Measurements from ENCODE around the gene SULT4A1. TPM values are rescaled to one million over a fixed set of nuclear protein-coding genes. Genes with fewer than 3 reads are reported as not detected.

The SULT4A1 gene
- total and polyA plus RNA-seq, 10 donors = 0.35 to 5.1 (median 1.7) TPM

DNA sequence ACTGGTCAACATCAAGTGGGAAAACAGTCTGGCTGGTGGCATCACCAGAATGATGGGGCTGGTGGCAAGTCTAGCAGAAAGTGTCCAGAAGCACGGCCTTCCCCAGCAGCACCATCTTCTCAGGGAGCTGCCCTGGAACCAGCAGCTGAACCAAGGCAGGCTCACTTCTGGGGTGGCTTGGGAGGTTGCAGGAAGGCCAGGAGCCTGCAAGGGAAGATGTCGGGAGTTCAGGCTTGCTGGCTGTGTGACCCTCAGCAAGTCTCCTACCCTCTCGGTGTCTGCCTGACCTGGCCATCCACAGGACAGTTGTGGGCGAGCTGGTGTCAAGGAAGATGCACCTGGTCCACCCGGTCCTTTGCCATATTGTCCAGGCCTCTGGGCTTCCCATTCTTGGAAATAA lies 31.8 kb upstream of the SULT4A1 start:
- peaks cover 0 to 66% (median 31%) of the 10 kb centered on the region in 7 donors for H3K27me3 ChIP-seq (replicated peaks in 1 of 7)
- WGBS, 5 donors = 76 to 93% (median 86%) methylated on average over 4 to 5 of the region's 5 CpGs
- H3K4me1 ChIP-seq = peaks cover 0 to 14% (median 11%) of the 10 kb centered on the region in 6 donors
- no peaks in the 10 kb centered on the region for H3K36me3 ChIP-seq
- no peaks in the 10 kb centered on the region for H3K9me3 ChIP-seq
- DNase-seq = peak; percentile 28
- intact Hi-C loops (cut with DNase I; ENCODE audit: low total_unique reads) = no loop called here
- no peak for TF ChIP-seq POLR2AphosphoS5 (IDR thresholded peaks at IDR 0.05)
- no peak overlapping the region for H3K4me3 ChIP-seq
- H3K27ac ChIP-seq = no peak overlapping the region

DNA sequence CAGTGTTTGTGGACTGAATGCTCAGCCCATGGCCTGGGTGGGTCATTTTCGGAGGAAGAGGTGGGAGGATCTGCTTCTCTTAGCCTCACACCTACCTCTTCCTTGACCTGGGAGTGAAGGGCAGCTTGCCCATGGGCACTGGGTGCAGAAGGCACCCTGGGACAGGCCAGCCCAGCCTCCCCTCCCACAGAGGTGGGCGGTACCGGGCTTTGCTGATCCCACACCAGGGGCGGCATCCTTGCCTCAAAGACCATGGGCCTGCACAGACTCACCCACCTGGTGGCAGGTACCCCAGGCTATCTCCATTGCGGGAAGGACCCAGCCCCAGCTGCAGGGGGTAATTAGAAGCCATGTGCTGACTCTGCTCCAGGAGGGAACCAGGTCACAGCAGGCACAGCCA lies 31.0 kb upstream of the SULT4A1 start:
- peak; percentile 56 for DNase-seq

GRCh38 chr22:43892183-43892894 lies 30.0 kb upstream of the SULT4A1 start:
- DNase-seq = peak; percentile 27
- Histone ChIP-seq H3K9me3 (no peaks in the 10 kb centered on the region), H3K4me3 (no peak overlapping the region), H3K27me3 (replicated peaks in 1 of 7) (peaks cover 0 to 80% (median 38%) of the 10 kb centered on the region in 7 donors), H3K4me1 (peaks cover 0 to 14% (median 11%) of the 10 kb centered on the region in 6 donors), H3K36me3 (no peaks in the 10 kb centered on the region), H3K27ac (no peak overlapping the region)
- TF ChIP-seq, protein P1, sequence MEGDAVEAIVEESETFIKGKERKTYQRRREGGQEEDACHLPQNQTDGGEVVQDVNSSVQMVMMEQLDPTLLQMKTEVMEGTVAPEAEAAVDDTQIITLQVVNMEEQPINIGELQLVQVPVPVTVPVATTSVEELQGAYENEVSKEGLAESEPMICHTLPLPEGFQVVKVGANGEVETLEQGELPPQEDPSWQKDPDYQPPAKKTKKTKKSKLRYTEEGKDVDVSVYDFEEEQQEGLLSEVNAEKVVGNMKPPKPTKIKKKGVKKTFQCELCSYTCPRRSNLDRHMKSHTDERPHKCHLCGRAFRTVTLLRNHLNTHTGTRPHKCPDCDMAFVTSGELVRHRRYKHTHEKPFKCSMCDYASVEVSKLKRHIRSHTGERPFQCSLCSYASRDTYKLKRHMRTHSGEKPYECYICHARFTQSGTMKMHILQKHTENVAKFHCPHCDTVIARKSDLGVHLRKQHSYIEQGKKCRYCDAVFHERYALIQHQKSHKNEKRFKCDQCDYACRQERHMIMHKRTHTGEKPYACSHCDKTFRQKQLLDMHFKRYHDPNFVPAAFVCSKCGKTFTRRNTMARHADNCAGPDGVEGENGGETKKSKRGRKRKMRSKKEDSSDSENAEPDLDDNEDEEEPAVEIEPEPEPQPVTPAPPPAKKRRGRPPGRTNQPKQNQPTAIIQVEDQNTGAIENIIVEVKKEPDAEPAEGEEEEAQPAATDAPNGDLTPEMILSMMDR (IDR thresholded peaks at IDR 0.05 in 8 of 11, conservative IDR thresholded peaks at IDR 0.05 in 3 of 11) = no peak
- TF ChIP-seq POLR2AphosphoS5 (IDR thresholded peaks at IDR 0.05) (no peak), POLR2A (IDR thresholded peaks at IDR 0.05) (no peak)
- intact Hi-C loops (cut with DNase I; ENCODE audit: low total_unique reads) = no loop called here
- WGBS, 5 donors = 52 to 57% (median 54%) methylated on average over 13 to 15 of the region's 15 CpGs

More for the DNA sequence above, 31.0 kb upstream of the SULT4A1 start:
- H3K9me3 ChIP-seq = no peaks in the 10 kb centered on the region
- no peaks in the 10 kb centered on the region for H3K36me3 ChIP-seq
- peaks cover 0 to 74% (median 38%) of the 10 kb centered on the region in 7 donors for H3K27me3 ChIP-seq (replicated peaks in 1 of 7)
- WGBS, 5 donors = 44 to 83% (median 68%) methylated on average over 1 to 5 of the region's 5 CpGs
- H3K4me1 ChIP-seq = peaks cover 0 to 14% (median 11%) of the 10 kb centered on the region in 6 donors
- H3K27ac ChIP-seq = no peak overlapping the region
- intact Hi-C loops (cut with DNase I; ENCODE audit: low total_unique reads) = no loop called here
- TF ChIP-seq POLR2AphosphoS5 (IDR thresholded peaks at IDR 0.05) (no peak), POLR2A (IDR thresholded peaks at IDR 0.05) (no peak)
- TF ChIP-seq, protein P1 (IDR thresholded peaks at IDR 0.05 in 8 of 11, conservative IDR thresholded peaks at IDR 0.05 in 3 of 11) = no peak
- no peak overlapping the region for H3K4me3 ChIP-seq

GRCh38 chr22:43891360-43892182 lies 29.3 kb upstream of the SULT4A1 start, which contains the start of gene PNPLA5:
Gene PNPLA5, minus strand, starts transcription at chr22:43892013. Its CDS starts 133 bp downstream, at chr22:43891880.
- Histone ChIP-seq H3K4me3 (peak within 1 kb of the TSS in 1 of 8 donors; percentile 31), H3K27ac (no peak within 1 kb of the TSS), H3K4me1 (peaks cover 0 to 14% (median 11%) of the 10 kb centered on the region in 6 donors), H3K27me3 (replicated peaks in 1 of 7) (peaks cover 0 to 86% (median 38%) of the 10 kb centered on the region in 7 donors), H3K36me3 (no peaks in the 10 kb centered on the region), H3K9me3 (no peaks in the 10 kb centered on the region)
- intact Hi-C loops (cut with DNase I; ENCODE audit: low total_unique reads) = no loop called here
- 2 to 10% (median 4%) methylated on average over 32 to 72 of the region's 72 CpGs for WGBS, 5 donors
- DNase-seq = peak; percentile 68
- no peak for TF ChIP-seq POLR2A (IDR thresholded peaks at IDR 0.05)
- TF ChIP-seq, protein P1 (IDR thresholded peaks at IDR 0.05 in 8 of 11, conservative IDR thresholded peaks at IDR 0.05 in 3 of 11) = no peak
- TF ChIP-seq POLR2AphosphoS5 (IDR thresholded peaks at IDR 0.05) = no peak

Data from spleen (tissue), 11 donors.